UCSD-AML1 (cell line): ENCODE data around the gene SIGLECL1.
A peak's percentile ranks its signal among the peaks of the same experiment; 100 is the strongest.

Experiments used
- DNase-seq: peaks from one replicate; lab custom pipeline; 2025; ENCODE audit not compliant: unreplicated experiment; lab: John Stamatoyannopoulos, UW

The SIGLECL1 gene

GRCh38 chr19:51250786-51251467 lies at the start of gene SIGLECL1:
Gene SIGLECL1 (plus strand): TSS chr19:51251080. CDS start chr19:51264073, 12,993 bp downstream.
- DNase-seq = no peak

DNA sequence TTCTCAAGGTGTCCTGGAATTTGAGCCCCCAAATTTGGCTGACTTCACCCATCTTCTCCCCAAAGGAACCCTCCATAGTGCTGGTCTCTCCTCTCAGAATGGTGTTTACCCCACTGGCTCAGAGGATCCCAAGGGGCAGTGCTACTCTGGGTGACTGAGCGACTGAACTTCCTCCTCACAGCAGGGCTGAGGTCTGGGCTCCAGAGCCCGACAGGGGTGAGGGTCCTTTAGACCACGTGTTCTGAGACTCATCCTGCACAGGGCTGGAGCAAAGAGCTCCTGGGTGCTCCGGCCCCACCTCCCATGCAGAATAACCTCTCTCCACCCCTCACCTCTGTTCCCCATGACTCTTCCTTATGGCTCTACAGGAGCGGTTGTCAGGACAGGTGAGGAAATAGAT lies 49.2 kb upstream of the SIGLECL1 start:
- no peak for DNase-seq

GRCh38 chr19:51203916-51204315 lies 47.0 kb upstream of the SIGLECL1 start:
- DNase-seq = no peak

DNA sequence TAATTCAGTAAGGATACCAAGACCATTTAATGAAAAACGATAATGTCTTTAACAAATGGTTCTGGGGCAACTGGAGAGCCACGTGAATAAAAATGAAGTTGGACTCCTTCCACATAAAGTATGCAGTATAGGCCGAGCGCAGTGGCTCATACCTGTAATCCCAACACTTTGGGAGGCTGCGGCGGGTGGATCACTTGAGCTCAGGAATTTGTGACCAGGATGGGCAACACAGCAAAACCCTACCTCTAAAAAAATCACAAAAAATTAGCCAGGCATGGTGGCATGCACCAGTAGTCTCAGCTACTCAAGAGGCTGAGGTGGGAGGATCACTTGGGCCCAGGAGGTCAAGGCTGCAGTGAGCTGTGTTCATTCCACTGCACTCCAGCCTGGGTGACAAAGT lies 46.6 kb upstream of the SIGLECL1 start:
- DNase-seq = no peak

DNA sequence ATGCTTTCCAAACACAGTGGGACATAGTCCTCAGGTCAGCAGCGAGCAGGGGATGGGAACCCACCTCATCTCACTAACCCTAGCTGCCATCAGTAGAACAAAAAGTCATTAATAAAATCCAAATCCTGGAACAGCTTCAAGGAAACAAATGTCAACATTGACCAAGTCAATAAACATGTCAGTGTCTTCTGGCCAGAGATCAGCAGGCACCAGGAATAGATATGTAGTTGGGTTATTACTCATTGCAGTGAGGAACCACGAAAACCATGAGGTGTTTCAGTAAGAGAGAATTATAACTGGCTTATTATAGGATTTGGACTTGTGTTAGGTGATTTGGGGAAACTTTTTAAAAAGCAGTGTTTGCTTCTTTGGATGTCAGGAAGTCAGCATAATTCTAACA lies 43.1 kb upstream of the SIGLECL1 start:
- no peak for DNase-seq

DNA sequence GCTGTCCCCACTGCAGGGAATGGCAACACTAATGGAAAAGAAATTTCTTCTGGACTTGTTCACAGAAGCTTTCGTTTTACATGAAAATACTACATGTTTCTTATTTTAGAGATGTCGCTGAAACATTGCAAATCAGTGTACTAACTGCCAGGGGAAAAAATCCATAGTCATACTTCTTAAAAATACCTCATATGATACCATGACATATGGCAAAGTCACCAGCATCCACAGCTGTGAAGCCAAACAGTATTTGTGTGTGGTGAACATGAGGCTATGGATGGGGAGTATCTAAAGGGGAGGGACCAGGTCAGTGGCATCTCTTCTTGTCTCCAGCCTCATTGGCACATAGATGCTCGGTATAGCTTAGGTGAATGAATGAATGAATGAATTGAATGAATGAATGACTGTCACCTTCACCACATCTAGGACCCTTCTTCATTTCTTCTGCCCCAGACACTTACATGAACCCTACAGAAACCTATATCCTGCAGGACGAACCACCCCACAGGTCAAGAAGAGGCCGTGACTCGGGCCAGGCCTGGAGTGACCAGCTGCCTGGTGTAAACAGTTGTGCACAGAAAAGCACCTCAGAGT lies 40.6 kb upstream of the SIGLECL1 start:
- no peak for DNase-seq

DNA sequence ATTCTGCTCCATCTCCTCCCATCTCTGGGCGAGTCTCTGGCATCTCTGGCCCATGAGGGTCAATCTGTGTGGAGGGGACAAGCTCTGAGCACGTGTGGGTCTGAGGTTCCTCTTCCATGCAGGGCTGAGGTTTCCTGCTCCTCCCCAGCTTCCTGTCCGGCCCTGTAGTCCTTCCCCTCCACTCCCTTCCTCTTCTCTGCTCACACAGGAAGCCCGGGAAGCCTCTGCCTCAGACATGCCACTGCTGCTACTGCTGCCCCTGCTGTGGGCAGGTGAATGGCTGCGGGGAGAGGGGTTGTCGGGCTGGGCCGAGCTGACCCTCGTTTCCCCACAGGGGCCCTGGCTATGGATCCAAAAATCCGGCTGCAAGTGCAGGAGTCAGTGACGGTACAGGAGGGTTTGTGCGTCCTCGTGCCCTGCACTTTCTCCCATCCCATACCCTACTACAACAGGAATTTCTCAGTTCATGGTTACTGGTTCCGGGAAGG lies 40.0 kb upstream of the SIGLECL1 start:
- peak; percentile 78 for DNase-seq

DNA sequence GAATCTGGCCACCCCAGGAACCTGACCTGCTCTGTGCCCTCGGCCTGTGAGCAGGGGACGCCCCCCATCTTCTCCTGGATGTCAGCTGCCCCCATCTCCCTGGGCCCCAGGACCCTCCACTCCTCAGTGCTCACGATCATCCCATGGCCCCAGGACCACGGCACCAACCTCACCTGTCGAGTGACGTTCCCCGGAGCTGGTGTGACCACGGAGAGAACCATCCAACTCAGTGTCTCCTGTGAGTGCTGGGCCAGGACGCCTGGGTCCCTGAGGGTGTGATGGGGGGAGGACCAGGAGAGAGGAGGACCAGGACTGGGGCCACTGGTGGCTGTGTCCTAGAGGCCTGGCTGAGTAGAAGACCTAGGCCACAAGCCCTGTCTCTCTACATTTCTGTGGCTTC lies 39.0 kb upstream of the SIGLECL1 start:
- no peak for DNase-seq

GRCh38 chr19:51219307-51219706 lies 31.6 kb upstream of the SIGLECL1 start:
- no peak for DNase-seq

GRCh38 chr19:51219971-51220370 lies 30.9 kb upstream of the SIGLECL1 start:
- DNase-seq = no peak

- no peak for DNase-seq
These were observed 29.9 kb upstream of the SIGLECL1 start for GRCh38 chr19:51220996-51221395.

- no peak for DNase-seq
These were observed 26.7 kb upstream of the SIGLECL1 start for GRCh38 chr19:51224163-51224641.

GRCh38 chr19:51224898-51225393 lies 25.9 kb upstream of the SIGLECL1 start, which contains the start of gene CD33:
Gene CD33 (plus strand): TSS chr19:51225080. CDS start chr19:51225119, 39 bp downstream.
- DNase-seq = peak; percentile 76

GRCh38 chr19:51226067-51226466 lies 24.8 kb upstream of the SIGLECL1 start:
- DNase-seq = peak; percentile 35

GRCh38 chr19:51227326-51227725 lies 23.6 kb upstream of the SIGLECL1 start:
- no peak for DNase-seq

- no peak for DNase-seq
These were observed 22.9 kb upstream of the SIGLECL1 start for GRCh38 chr19:51227966-51228365.

GRCh38 chr19:51240866-51241265 lies 10.0 kb upstream of the SIGLECL1 start:
- no peak for DNase-seq

DNA sequence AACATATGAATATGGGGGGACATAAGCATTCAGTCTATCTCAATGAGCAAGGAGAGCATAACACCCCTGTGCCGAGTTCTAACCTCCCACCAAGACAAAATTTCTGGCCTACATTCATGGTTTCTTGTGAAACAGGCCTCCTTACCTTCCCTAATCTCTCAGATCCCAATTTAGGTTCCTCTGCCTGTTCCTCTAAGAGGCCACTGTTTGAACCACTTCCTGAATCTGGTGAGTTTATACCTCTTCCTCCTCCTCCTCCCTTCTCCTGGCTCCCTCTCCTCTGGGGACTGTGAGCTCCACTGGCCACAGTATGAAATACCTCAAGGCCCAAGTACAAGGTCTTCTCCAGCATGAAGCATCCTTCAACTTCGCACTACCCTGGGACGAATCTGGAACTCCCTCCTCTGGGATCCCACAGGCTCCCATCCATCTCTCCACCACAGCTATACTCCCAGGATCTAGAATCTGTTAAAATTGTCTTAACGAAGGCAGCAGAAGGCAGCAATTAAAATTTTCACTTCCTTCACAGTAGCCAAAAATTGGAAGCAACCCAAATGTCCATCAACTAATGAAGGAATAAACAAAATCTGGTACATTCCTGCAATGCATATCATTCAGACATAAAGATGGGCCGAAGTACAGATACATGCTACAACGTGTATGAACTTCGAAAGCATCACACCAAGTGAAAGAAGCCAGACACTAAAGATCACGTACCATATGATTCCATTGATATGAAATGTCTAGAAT lies 7.8 kb upstream of the SIGLECL1 start:
- no peak for DNase-seq

- peak; percentile 37 for DNase-seq
These were observed 4.7 kb upstream of the SIGLECL1 start for GRCh38 chr19:51246164-51246552.

- DNase-seq = no peak
These were observed 2.8 kb upstream of the SIGLECL1 start for GRCh38 chr19:51247972-51248590.

DNA sequence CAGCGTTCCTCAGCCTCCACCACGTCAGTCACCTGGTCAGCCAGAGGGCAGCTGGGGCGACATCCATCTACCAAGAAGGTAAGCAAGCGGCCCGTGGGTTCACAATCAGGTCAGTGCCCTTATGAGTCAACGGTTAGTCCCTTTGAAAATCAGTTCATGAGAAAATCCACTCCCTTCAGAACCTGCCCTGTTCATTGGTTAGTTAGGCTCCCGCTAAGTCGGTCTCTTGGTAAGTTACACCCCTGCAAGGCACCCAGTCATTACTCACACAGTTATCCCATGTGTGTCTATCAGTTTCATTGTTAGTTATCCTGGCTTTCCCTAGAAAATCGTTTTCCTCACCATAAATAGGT lies 564 bp downstream of the SIGLECL1 start:
- DNase-seq = no peak
